ENCODE data around the gene ARHGEF1. TPM values are rescaled to one million over a fixed set of nuclear protein-coding genes. Genes with fewer than 3 reads are reported as not detected.
A peak's percentile ranks its signal among the peaks of the same experiment; 100 is the strongest.

Gene ARHGEF1
- total RNA-seq, 4 donors from 2014 or later: 40.4 to 58.3 (median 51.4) TPM

DNA sequence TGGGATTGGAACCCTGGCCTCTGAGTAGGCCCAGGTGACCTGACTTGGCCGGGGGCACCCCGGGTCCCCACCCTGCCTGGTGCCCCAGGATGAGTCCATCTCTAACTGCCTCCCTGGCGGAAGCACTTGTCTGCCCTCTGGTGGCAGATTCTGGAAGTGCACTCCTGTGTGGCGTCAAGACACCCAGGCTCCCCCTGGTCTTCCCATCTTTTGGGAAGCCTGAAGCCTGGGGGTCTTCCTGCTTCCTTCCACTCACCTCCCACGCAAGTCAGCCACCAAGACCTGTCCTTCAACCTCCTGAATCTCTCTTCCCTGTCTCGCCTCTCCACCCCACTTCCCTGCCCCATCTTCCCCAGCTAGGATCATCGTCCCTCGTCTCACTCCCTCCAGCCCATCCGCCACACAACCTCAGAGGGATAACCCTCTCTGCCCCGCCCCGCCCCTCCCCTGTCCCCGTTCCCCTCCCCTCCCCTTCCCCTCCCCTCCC, 68.7 kb downstream of the ARHGEF1 start:
- no peaks in the 10 kb centered on the region for H3K9me3 ChIP-seq
- no peaks in the 10 kb centered on the region for H3K4me1 ChIP-seq
- ATAC-seq: peak; percentile 74
- H3K27me3 ChIP-seq: peaks cover 5% of the 10 kb centered on the region
- H3K36me3 ChIP-seq: peaks cover 0 to 24% of the 10 kb centered on the region in 2 donors
- no peak overlapping the region for H3K27ac ChIP-seq
- 2 to 4% methylated on average over 8 to 9 of the region's 12 CpGs for WGBS, 2 donors (ENCODE audit: low coverage in 1 of 2)
- TF ChIP-seq POLR2AphosphoS5 (IDR thresholded peaks at IDR 0.05) (no peak), CTCF (IDR thresholded peaks at IDR 0.05) (peak in 3 of 4 experiments; percentile 88 to 99 (median 90))
- H3K4me3 ChIP-seq: no peak overlapping the region

- WGBS, 2 donors (ENCODE audit: low coverage in 1 of 2): 58 to 68% methylated on average over 2 to 6 of the region's 7 CpGs
These were observed 72.5 kb downstream of the ARHGEF1 start for GRCh38 chr19:41955521-41955920.

GRCh38 chr19:41956621-41957020, 73.6 kb downstream of the ARHGEF1 start:
- Histone ChIP-seq H3K27me3 (no peaks in the 10 kb centered on the region), H3K27ac (no peak overlapping the region), H3K36me3 (peaks cover 0 to 31% of the 10 kb centered on the region in 2 donors), H3K9me3 (no peaks in the 10 kb centered on the region), H3K4me3 (no peak overlapping the region), H3K4me1 (peaks cover 0 to 24% (median 13%) of the 10 kb centered on the region in 3 donors)
- no peak for TF ChIP-seq CTCF (IDR thresholded peaks at IDR 0.05)
- no peak for TF ChIP-seq POLR2AphosphoS5 (IDR thresholded peaks at IDR 0.05)
- TF ChIP-seq POLR2A (IDR thresholded peaks at IDR 0.05): no peak
- no peak for TF ChIP-seq EP300 (IDR thresholded peaks at IDR 0.05)
- ATAC-seq: no peak
- 50% methylated on average over 2 of the region's 13 CpGs; no CpG with 5 or more reads in 1 of the 2 donors for WGBS, 2 donors (ENCODE audit: low coverage in 1 of 2)

More at GRCh38 chr19:41955521-41955920, 72.5 kb downstream of the ARHGEF1 start:
- peaks cover 0 to 31% of the 10 kb centered on the region in 2 donors for H3K36me3 ChIP-seq
- H3K27ac ChIP-seq: no peak overlapping the region
- ATAC-seq: no peak
- TF ChIP-seq EP300 (IDR thresholded peaks at IDR 0.05): no peak
- TF ChIP-seq CTCF (IDR thresholded peaks at IDR 0.05): no peak
- TF ChIP-seq POLR2AphosphoS5 (IDR thresholded peaks at IDR 0.05): no peak
- H3K27me3 ChIP-seq: no peaks in the 10 kb centered on the region
- H3K4me3 ChIP-seq: no peak overlapping the region
- H3K9me3 ChIP-seq: no peaks in the 10 kb centered on the region
- peaks cover 0 to 24% (median 13%) of the 10 kb centered on the region in 3 donors for H3K4me1 ChIP-seq

Small RNA genes lying within 50 kb of the gene (small RNA-seq; reads per million reads assigned to genes)
- gene MIR6797: 0 reads per million in 4 donors

Other genes with a start within 250 kb of the ARHGEF1 start
- gene CEACAM7, start 194.9 kb upstream of the ARHGEF1 start, total RNA-seq: 1 to 10 TPM in 1 of 4 donors, under 1 TPM in 1, not detected in 2; 0.96 to 5.6 TPM
- 10 to 100 TPM in 1 of 4 donors, under 1 TPM in 2, not detected in 1; 0.31 to 13.9 (median 0.31) TPM for gene CEACAM5, start 174.6 kb upstream of the ARHGEF1 start, total RNA-seq
- gene CEACAM6, start 127.7 kb upstream of the ARHGEF1 start, total RNA-seq: 10 to 100 TPM in 1 of 4 donors, under 1 TPM in 1, not detected in 2; 0.78 to 30.2 TPM
- gene CEACAM3, start 86.6 kb upstream of the ARHGEF1 start, total RNA-seq: 1 to 10 TPM in 1 of 4 donors, under 1 TPM in 1, not detected in 2; 0.54 to 1.6 TPM
- not detected for gene LYPD4, start 38.5 kb upstream of the ARHGEF1 start, total RNA-seq
- not detected for gene DMRTC2, start 38.1 kb upstream of the ARHGEF1 start, total RNA-seq
- gene RPS19, start 22.9 kb upstream of the ARHGEF1 start, total RNA-seq: 1,000 to 10,000 TPM in 2 of 4 donors, 100 to 1,000 TPM in 2; 673 to 1,241 (median 970) TPM
- under 1 TPM in 2 of 4 donors, not detected in 2; 0.40 to 0.99 TPM for gene CD79A, start 5.9 kb upstream of the ARHGEF1 start, total RNA-seq
- not detected for gene ERFL, start 45.3 kb downstream of the ARHGEF1 start, total RNA-seq
- 100 to 1,000 TPM; 150 to 215 (median 201) TPM for gene RABAC1, start 76.1 kb downstream of the ARHGEF1 start, total RNA-seq
- gene ATP1A3, start 111.0 kb downstream of the ARHGEF1 start, total RNA-seq: 1 to 10 TPM in 2 of 4 donors, under 1 TPM in 1, not detected in 1; 0.81 to 2.6 (median 1.1) TPM
- 10 to 100 TPM in 3 of 4 donors, 1 to 10 TPM in 1; 7.0 to 23.4 (median 12.3) TPM for gene GRIK5, start 187.0 kb downstream of the ARHGEF1 start, total RNA-seq
- gene ZNF574, start 193.0 kb downstream of the ARHGEF1 start, total RNA-seq: 10 to 100 TPM; 14.4 to 25.3 (median 17.1) TPM
- 1 to 10 TPM in 3 of 4 donors, under 1 TPM in 1; 0.93 to 1.8 (median 1.5) TPM for gene POU2F2, start 249.3 kb downstream of the ARHGEF1 start, total RNA-seq